ENCODE data around the gene SGSM1. TPM values are rescaled to one million over a fixed set of nuclear protein-coding genes. Genes with fewer than 3 reads are reported as not detected.
A peak's percentile ranks its signal among the peaks of the same experiment; 100 is the strongest.

Gene SGSM1, protein sequence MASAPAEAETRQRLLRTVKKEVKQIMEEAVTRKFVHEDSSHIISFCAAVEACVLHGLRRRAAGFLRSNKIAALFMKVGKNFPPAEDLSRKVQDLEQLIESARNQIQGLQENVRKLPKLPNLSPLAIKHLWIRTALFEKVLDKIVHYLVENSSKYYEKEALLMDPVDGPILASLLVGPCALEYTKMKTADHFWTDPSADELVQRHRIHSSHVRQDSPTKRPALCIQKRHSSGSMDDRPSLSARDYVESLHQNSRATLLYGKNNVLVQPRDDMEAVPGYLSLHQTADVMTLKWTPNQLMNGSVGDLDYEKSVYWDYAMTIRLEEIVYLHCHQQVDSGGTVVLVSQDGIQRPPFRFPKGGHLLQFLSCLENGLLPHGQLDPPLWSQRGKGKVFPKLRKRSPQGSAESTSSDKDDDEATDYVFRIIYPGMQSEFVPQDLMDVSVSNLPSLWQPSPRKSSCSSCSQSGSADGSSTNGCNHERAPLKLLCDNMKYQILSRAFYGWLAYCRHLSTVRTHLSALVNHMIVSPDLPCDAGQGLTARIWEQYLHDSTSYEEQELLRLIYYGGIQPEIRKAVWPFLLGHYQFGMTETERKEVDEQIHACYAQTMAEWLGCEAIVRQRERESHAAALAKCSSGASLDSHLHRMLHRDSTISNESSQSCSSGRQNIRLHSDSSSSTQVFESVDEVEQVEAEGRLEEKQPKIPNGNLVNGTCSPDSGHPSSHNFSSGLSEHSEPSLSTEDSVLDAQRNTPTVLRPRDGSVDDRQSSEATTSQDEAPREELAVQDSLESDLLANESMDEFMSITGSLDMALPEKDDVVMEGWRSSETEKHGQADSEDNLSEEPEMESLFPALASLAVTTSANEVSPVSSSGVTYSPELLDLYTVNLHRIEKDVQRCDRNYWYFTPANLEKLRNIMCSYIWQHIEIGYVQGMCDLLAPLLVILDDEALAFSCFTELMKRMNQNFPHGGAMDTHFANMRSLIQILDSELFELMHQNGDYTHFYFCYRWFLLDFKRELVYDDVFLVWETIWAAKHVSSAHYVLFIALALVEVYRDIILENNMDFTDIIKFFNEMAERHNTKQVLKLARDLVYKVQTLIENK
- 1.2 TPM for total RNA-seq

DNA sequence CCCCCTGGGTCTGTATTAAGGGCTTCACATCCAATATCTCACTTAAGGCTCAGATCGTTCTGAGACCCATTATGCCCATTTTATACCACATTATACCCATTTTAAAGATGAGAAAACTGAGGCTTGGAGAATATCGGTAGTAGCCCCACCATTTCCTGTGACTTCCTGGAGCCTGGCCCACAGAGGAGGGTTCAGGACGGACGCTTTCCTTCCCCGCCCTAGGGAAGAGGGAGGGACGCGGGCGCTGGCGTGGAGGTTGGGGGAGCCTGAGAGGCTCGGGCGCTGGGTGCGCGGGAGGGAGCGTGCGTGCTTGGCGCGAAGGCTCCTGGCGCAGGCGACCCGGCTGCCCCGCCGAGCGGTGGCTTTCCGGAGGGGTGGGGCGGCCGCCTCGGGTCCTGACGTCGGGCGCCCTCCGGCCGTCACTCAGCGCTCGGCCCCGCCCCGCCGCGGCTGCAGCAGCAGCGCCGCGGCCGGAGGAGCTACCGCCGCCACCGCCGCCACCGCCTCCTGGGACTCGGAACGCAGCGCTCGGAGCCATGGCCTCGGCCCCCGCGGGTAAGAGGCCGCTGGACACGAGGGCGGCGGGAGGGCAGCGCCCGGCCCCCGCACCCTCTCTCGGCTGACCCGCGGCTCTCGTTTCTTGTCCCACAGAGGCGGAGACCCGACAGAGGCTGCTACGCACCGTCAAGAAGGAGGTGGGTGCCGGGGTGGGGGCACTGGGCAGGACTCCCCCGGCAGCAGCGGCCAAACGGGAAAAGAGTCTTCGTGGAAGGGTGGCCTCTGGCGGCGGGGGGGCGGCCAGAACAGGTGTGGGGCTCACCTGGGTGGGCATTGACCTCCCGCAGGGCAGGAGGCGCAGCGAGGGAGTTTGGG is at the start of gene SGSM1:
Gene SGSM1, plus strand, starts transcription at position 422 of the 873 bp plus-strand sequence. Its CDS starts 115 bp downstream, at position 537.
- DNase-seq: peak; percentile 78

DNA sequence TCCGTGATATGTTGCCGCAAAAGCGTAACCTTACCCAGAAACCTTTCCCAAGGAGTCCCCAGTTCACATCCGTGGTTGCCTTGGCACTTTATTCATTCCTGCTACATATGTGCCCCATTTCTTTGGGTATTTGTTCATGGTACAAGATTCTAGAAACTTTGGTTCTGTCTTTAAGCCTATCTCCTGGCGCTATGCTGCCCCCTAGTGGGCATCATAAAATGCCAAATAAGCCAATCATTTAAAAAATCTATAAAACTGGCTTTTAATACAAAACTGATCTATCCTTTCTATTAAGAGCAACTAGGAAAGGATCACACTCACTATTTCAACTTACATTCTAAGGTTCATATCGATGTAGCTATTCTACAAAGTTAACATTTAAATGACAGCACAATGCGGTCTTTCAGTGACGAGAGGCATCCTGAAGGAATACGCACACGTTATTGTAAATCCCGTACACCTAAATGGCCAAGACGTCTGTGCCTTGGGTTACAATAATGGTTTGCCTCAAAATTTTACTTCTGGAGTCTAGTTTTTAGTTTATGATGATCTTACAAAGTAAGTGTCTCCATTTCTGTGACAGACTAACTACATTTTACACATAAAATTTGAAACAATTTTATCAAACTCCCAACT is 47.7 kb upstream of the SGSM1 start:
- DNase-seq: peak; percentile 84

DNA sequence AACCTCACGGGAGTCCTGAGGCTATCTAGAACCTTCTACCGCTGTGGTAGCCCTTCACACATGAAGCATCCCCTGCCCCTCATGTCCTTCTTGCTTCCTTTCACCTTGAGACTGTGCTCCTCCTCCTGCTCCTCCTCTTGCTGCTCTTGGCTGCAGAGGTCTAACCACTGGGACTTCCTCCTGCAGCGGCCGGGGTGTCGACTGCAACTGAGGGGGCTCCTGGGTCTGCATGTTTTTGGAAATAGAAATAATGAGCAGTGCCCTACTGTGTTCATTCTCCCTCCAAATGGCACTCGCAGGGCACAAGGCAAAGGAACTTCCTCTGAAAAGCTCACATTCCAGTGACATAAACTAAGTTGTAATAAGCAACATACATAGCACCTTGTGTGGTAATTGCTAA is 46.2 kb upstream of the SGSM1 start:
- no peak for DNase-seq

DNA sequence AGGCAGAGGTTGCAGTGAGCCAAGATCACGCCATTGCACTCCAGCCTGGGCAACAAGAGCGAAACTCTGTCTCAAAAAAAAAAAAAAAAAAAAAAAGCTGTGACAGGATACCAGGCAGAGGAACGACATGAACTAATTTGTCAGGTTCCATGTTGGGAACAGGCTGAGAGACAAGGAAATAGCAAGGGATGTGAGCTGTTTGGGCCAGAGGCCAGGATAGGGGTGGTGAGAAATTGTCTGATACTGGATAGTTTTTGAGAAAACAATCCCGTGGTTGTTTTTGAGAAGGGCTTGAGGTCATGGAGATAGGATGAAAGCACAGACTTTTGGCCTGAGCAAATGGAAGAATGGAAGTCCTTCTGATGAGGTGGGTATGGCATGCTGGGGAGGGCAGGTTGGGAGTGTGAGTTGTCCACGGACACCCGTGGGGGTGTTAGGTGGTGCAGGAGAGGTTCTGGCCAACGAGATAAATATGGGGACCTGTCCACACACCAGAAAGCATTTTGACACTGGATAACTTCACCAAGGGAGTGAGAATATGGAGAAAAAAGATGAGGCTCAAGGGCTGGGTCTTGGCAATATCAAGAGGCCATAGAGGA is 45.2 kb upstream of the SGSM1 start:
- DNase-seq: no peak

DNA sequence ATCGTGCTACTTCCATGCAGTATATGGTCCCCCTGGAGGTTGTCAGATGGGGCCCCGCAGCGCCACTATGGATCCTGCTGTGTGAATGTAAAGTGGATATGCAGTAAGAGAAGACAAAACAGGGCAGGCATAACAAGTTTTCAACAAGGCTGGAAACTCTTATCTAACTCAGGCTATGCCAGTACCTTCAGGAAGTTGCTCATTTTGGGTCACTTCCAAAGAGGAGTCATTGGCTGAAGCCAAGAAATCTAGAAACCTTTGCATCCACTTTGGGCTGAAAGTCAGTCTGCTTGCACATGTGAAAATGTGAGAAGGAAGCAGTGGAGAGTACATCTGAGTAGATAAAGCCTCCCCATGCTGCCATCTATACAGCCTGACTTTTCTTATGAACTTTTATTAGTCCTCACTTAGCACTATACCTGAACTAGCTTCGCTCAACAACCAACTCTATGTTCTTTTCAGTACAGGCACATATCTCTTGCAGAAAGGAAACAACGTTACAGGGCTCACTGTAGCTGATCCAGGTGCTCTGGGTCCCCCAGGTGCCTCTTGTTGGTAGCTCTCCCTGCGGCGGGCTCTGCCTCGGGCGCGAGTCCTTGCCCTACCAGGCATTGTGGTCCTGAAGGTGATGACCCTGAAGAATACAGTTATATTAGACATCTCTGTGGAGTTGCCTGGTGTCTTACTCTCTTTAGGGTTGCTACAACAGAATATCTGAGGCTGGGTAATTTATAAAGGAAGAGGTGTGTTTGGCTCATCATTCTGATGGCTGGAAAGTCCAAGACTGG is 43.9 kb upstream of the SGSM1 start:
- DNase-seq: no peak

DNA sequence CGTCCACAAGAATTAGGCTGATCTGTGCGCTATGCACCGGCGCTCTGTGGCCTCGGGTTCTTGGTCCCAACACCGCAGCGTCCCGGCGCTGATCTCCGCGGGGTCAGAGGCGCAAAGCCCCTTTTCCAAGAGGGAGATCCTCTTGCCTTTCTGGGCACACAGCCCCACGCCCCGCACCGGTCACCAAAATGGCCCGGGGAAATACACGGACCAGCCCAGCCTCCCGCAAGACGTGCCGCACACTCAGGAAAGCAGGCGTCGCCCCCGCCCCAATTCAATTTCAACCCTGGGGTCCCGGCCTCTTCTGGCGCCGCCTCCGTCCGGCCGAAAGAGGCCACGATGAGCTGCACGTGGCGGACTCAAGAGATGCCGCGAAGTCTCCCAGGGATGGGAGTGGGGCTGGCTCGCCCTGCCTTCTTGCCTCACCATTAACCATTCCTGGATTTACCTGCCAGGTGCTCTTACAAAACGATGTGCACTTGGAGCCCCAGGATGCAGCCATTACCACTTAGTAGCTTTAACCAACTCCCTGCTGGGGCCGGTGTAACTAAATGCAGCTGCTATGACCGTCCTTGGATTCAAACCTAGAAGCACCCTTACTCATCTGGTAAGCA is 42.0 kb upstream of the SGSM1 start:
- no peak for DNase-seq

DNA sequence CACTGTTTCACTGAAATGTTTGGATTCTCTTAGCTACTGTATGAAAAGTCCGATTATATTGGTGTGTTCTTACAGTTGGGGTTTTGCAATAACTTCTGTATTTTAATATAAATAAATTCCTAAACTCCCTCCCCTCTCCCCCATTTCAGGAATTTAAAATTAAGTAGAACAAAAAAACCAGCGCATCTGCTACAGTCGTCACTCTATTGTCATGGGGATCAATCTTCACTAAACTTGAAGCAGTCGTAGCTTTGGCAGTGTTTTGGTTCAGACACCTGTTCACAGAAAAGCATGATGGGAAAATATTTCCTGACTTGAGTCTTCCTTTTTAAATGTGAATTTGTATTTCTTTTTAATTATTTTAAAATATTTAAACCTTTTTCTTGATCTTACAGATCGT is 40.8 kb upstream of the SGSM1 start:
- peak; percentile 57 for DNase-seq

DNA sequence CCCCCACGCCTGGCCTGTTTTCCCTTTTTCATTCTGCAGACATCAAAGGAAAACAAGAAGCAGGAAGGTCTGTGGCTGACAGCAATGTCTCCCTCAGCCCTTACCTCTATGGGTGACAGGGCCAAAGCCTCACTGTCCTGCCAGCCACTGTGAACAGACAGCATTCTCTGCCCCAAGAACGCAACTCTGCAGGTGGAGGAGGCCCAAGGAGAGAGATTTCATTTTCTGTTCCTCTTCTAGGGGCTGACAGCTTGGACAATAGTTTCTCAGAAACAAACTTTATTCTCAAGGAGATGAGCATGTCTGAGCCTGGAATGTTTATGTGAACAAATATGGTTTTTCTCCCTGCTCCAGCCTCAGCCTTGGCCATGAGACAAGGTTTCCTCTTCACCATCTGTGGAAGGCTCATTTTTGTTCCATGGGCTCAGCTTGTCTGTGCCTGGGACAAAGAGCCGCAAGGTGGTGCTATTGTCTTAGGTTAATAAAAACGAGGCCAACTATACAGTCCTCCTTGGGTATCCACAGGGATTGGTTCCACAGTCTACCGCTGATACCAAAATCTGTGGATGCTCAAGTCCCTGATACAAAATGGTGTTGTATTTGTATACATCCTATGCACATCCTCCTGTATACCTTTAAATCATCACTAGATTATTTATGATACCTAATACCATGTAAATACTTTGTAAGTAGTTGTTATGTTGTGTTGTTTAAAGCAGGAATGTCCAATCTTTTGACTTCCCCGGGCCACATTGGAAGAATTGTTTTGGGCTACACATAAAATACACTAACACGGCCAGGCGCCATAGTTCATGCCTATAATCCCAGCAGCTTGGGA is 37.3 kb upstream of the SGSM1 start:
- peak; percentile 89 for DNase-seq

DNA sequence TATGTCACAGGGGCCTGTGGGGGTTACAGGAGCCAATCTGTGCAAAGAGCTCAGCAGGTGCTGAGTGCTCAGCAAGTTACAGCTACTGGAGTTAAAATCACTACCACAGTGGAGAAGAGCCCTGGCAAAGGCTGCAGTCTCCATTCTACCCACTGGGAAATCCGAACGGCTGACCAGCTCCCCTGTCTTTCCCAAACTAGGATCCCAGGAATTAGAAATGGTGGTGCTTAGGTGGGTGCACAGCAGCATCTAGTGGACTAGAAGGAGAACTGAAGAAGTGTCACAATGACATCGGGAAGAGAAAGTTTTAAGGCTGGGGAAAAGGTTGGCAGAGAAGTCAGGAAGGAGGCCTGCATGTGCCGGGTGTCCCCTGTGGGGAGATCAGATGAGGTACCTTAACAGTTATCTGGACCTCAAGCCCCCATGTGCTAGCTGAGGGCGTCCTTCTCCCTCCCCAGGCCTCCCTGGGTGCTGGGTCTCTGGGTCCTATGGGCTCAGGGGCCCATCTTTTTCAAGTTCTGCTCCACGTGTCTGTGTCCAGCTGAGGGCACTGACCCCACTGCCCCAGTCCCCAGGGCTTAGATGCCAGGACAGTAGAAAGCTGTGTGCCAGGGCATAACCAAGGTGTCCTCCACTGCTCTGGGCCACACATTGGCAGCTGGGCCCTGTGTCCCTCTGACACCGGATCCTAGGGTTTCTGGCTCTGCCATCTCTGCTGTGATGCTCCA is 33.4 kb upstream of the SGSM1 start:
- DNase-seq: peak; percentile 60

DNA sequence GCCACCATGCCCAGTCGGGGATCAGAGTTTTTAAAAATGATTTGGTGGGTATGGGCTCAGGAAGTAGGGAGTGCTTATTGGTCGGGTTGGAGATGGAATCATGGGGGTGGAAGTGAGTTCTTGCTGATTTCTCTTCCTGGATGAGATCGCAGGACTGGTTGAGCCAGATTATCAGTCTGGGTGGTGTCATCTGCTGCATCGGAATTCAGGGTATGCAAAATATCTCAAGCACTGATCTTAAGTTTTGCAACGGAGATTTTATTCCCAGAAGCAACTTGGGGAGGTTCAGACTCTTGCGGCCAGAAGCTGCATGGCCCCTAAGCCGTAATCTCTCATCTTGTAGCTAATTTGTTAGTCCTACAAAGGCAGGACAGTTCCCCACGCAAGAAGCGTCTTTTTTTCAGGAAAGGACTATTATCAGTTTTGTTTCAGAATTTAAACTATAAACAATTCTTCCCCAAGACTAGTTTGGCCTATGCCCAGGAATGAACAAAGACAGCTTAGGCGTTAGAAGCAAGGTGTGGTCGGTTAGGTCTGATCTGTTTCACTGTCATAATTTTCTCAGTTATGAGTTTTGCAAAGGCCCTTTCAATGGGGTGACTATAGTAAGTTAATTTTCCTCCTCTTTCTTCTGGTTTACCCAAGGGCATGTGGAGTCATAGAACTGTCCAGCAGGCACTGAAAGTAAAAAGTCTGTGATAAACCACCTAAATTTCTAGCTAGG is 30.1 kb upstream of the SGSM1 start:
- no peak for DNase-seq

DNA sequence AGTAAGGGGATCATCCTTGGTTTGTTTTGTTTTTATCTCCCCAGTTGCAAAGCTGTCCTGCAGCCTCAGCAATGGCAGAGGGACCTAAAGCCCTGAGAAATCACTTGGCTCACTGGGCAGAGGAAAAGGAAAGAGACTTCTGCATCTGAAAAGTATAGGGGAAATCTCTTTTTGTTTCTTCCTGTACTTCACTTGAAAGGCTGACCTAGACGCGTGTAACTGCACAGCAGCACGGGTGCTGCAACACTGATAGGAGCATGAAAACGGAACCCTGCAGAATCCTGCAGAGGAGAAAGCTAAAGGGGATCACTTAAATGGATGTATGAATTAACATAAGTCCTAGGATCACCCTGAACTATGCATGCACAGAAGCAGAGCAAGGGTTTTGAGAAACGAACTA is 29.5 kb upstream of the SGSM1 start:
- no peak for DNase-seq

DNA sequence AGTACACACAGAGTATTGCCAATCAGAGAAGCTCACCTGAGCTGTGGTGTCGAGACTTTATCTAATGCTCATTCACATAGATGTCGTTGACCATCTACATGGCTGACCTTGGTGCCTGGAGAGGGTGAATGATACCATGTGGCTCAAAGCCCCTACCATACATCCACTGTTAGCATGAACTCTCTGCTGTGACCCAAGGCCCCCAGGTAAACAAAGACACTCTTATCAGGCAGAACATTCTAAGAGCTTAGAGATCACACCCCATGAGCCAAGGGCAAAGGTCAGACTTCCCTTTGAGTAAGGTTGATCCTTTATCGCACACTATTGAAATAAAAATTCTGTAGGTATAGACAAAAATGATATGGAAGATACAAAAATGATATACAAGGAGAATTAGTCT is 16.5 kb upstream of the SGSM1 start:
- no peak for DNase-seq

DNA sequence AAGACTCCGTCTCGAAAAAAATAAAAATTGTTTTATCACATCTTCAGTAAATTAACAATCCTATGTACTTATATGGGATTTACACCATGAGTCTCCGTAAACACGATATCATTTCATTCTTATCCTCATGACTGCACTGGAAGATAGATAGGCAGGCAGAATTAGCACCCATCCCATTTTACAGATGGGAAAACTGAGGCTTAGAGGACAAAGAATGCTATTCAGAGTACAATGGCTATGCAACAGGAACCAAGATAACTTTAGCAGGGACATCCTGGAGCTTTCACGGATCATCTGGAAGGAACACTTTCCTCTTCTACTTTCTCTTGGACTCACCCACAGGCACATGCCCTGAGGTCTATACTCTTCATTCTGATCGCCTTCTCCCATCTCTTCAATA is 14.6 kb upstream of the SGSM1 start:
- no peak for DNase-seq

DNA sequence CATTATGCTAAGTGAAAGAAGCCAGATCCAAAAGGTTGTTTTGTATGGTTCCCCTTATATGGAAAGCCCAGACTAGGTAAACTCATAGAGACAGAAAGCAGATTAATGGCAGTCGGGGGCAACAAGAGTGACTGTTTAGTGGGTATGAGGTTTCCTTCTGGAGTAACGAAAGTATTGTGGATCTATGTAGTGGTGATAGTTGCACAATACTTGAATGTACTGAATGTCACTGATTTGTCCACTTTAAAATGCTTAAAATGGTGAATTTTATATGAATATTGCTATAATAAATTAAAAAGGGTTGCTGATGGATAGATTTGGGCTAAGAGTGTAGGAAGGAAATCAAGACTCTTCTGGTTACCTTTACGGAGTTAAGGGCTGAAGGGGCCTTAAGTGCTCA is 10.0 kb upstream of the SGSM1 start:
- no peak for DNase-seq

DNA sequence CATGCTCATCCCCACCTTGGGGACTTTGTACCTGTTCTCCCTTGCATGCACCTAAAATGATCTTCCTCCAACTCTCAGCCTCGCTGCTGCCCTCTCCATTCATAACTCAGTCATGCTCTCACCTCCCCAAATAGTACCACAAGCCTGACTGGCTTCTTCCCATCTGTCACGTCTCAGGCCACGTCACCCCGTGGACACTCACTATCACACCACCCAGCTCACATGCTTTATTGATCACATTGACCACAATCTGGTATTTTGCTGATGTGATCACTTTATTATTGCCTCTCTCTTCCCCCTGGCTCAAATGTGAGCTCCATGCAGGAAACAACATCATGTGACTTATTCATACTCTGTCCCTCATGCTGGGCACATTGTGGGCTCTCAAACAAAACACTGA is 9.2 kb upstream of the SGSM1 start:
- no peak for DNase-seq

DNA sequence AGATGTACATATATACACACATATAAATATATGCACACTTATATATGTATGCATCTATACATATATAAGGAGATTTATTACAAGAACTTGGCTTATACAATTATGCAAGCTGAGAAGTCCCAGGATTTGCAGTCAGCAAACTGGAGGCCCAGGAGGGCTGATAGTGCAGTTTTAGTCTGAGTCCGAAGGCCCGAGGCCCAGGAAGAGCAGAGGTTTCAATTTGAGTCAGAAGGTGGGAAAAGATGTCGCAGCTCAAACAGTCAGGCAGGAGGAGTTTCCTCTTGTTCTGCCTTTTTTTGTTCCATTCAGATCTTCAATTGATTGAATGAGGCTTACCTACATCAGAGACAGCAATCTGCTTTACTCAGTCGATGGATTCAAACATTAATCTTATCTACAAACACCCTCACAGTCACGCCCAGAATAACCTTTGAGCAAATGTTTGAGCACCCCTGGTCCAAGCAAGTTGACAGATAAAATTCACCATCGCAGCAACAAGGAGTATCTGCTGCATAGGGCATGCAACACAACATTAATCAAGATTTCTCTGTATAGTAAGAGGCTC is 4.0 kb upstream of the SGSM1 start:
- no peak for DNase-seq

DNA sequence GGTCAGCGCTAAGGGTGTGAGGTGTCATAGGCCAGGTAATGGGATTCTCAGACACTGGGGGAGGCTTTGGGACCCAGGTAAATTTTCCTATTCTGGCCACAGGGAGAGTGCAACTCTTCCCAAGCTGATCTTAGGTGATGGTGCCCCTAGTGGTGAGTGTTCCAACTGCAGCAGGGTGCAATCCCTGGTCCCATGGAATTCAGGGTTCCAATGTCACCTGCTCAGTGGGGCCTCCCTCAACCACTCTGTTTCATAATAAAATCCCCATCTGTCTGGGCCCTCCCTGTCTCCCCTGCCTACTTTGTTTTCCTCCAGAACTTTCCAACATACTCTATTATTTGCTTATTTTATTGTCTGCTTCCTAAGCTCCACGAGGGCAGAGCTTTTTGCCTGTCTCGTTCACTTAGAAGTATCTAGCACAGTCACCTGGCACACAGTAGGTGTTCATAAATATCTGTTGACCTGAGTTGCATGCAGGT is 2.9 kb upstream of the SGSM1 start:
- DNase-seq: peak; percentile 57

Data from tongue (tissue), 2 donors.